Activated T-helper 9 cell treated with anti-CD3 and anti-CD28 coated beads, Interleukin-2, amount 50 U/mL, for 16 hours (primary cell): ENCODE measurements around the gene MACROD2.

Experiments used
- DNase-seq: peaks from one replicate; pipeline ENCODE4 v3.0.0-alpha.2; 2020; ENCODE audit warnings: low read depth

Gene MACROD2

GRCh38 chr20:14525426-14525825 is 530.1 kb downstream of the MACROD2 start:
- DNase-seq, result no peak

GRCh38 chr20:14526891-14527290 is 531.6 kb downstream of the MACROD2 start:
- no peak for DNase-seq

- no peak for DNase-seq
Observed at GRCh38 chr20:14531786-14532185, 536.5 kb downstream of the MACROD2 start.

- DNase-seq, result no peak
Observed at GRCh38 chr20:14536738-14537137, 541.4 kb downstream of the MACROD2 start.

GRCh38 chr20:14538433-14538832 is 543.1 kb downstream of the MACROD2 start:
- no peak for DNase-seq

- no peak for DNase-seq
Observed at GRCh38 chr20:14543040-14543439, 547.7 kb downstream of the MACROD2 start.

- no peak for DNase-seq
Observed at GRCh38 chr20:14544688-14545087, 549.4 kb downstream of the MACROD2 start.

GRCh38 chr20:14550655-14551054 is 555.3 kb downstream of the MACROD2 start:
- no peak for DNase-seq

GRCh38 chr20:14553774-14554534 is 558.6 kb downstream of the MACROD2 start:
- DNase-seq, result no peak

GRCh38 chr20:14555676-14556075 is 560.4 kb downstream of the MACROD2 start:
- no peak for DNase-seq

- DNase-seq, result no peak
Observed at GRCh38 chr20:14556206-14556605, 560.9 kb downstream of the MACROD2 start.

GRCh38 chr20:14559612-14560011 is 564.3 kb downstream of the MACROD2 start:
- DNase-seq, result no peak

GRCh38 chr20:14561741-14562221 is 566.5 kb downstream of the MACROD2 start:
- no peak for DNase-seq

- DNase-seq, result no peak
Observed at GRCh38 chr20:14562981-14563380, 567.7 kb downstream of the MACROD2 start.

GRCh38 chr20:14566505-14566904 is 571.2 kb downstream of the MACROD2 start:
- DNase-seq, result no peak

GRCh38 chr20:14568225-14568624 is 572.9 kb downstream of the MACROD2 start:
- DNase-seq, result no peak

GRCh38 chr20:14568701-14569100 is 573.4 kb downstream of the MACROD2 start:
- no peak for DNase-seq

GRCh38 chr20:14569641-14570040 is 574.3 kb downstream of the MACROD2 start:
- no peak for DNase-seq

- DNase-seq, result no peak
Observed at GRCh38 chr20:14570811-14571210, 575.5 kb downstream of the MACROD2 start.

- DNase-seq, result no peak
Observed at GRCh38 chr20:14573676-14574075, 578.4 kb downstream of the MACROD2 start.

GRCh38 chr20:14576196-14576877 is 581.0 kb downstream of the MACROD2 start:
- DNase-seq, result no peak

GRCh38 chr20:14580418-14581074 is 585.2 kb downstream of the MACROD2 start:
- no peak for DNase-seq

- DNase-seq, result no peak
Observed at GRCh38 chr20:14581731-14582130, 586.4 kb downstream of the MACROD2 start.
